Transverse colon (tissue), 4 donors: ENCODE measurements around the gene ETV6. TPM values are rescaled to one million over a fixed set of nuclear protein-coding genes. Genes with fewer than 3 reads are reported as not detected.
A peak's percentile ranks its signal among the peaks of the same experiment; 100 is the strongest.

Source experiments
- DNase-seq: peaks from one replicate; pipeline ENCODE4 v3.0.0-alpha.2; 2019
- H3K27ac ChIP-seq, 4 donors: fragments of 200-600 bp; sonication (generic); 2 replicates each; pipeline ENCODE4 v1.5.1; 2016 to 2018; ENCODE audit warnings: inconsistent platforms in 4 of 4
- H3K27me3 ChIP-seq: fragments of 200-600 bp; sonication (generic); 2 replicates; pipeline ENCODE4 v1.5.1; 2017; ENCODE audit warnings: inconsistent platforms
- H3K36me3 ChIP-seq, 4 donors: fragments of 200-600 bp; sonication (generic); 2 replicates each; pipeline ENCODE4 v1.5.1; 2017 to 2019; ENCODE audit warnings: inconsistent platforms in 4 of 4
- H3K4me1 ChIP-seq, 4 donors: fragments of 200-600 bp; sonication (generic); 2 replicates each; pipeline ENCODE4 v1.5.1; 2017 to 2020; ENCODE audit warnings: inconsistent platforms in 4 of 4
- H3K4me3 ChIP-seq, 4 donors: fragments of 200-600 bp; sonication (generic); 1 replicate in 1 of 4; 2 replicates in 3 of 4; pipeline versions ENCODE4 v1.5.1 to v1.6.1; 2017 to 2019; ENCODE audit warnings: inconsistent platforms in 4 of 4
- H3K9me3 ChIP-seq, 2 donors: fragments of 200-600 bp; sonication (generic); 2 replicates each; pipeline ENCODE4 v1.5.1; 2017 to 2019; ENCODE audit warnings: inconsistent platforms in 2 of 2
- CTCF ChIP-seq, 5 experiments: fragments of 200-600 bp in 3 of 5; fragments of 450-650 bp in 2 of 5; sonication (generic) in 3 of 5; IDR thresholded peaks; 1 replicate in 2 of 5; 2 replicates in 3 of 5; pipeline ENCODE4 v1.5.1; 2016 to 2017; ENCODE audit warnings: antibody characterized with exemption in 5 of 5, inconsistent platforms in 3 of 5, mild to moderate bottlenecking in 2 of 5, moderate library complexity in 1 of 5
- EP300 ChIP-seq: sonication (generic); formaldehyde crosslinking; IDR thresholded peaks from one replicate; pipeline ENCODE4 v1.6.1; 2017; ENCODE audit warnings: antibody characterized with exemption, low read depth
- POLR2A ChIP-seq: fragments of 450-650 bp; IDR thresholded peaks from one replicate; pipeline ENCODE4 v1.6.1; 2016; ENCODE audit warnings: antibody characterized with exemption, mild to moderate bottlenecking, moderate library complexity
- POLR2AphosphoS5 ChIP-seq, 3 donors: sonication (generic); formaldehyde crosslinking; IDR thresholded peaks; one replicate each; pipeline ENCODE4 v1.6.1; 2016; ENCODE audit warnings: antibody characterized with exemption in 3 of 3
- WGBS, 2 donors: methylation state at CpG; one replicate each; pipeline ENCODE4 v1.1.5; 2018; ENCODE audit warnings: low coverage in 1 of 2; 5-methylcytosine and 5-hydroxymethylcytosine counted together
- in situ Hi-C, 4 donors: fragments of 200-750 bp; cut with MboI; loops; one replicate each; pipeline versions ENCODE4 v1.15.0 to v1.15.1; 2017; ENCODE audit warnings: low sequenced_read_pairs in 3 of 4, low pct_ligation_motif_present in 1 of 4, low pct_unique_long_range_greater_than_20kb in 1 of 4
- intact Hi-C: fragments of 100-400 bp; cut with DNase I; formaldehyde crosslinking; loops from one replicate; pipeline ENCODE4 v1.15.1; 2023; ENCODE audit warnings: low total_unique reads
- total RNA-seq, 4 donors: library from RNA; depleted of rRNA; stranded (reverse); fragments of >200 nt; gene quantifications; one replicate each; pipeline ENCODE4 v1.1.0, GENCODE V29; 2016

ETV6 gene
- total RNA-seq, 4 donors from 2014 or later: 19.9 to 47.9 (median 41.0) TPM

- Histone ChIP-seq H3K4me3 (no peak overlapping the region), H3K27ac (peak overlapping the region; percentile 80 to 83 (median 80)), H3K36me3 (no peaks in the 10 kb centered on the region), H3K9me3 (no peaks in the 10 kb centered on the region), H3K4me1 (peaks cover 44 to 88% (median 70%) of the 10 kb centered on the region in 4 donors), H3K27me3 (no peaks in the 10 kb centered on the region)
- TF ChIP-seq EP300 (no peak), POLR2A (no peak), POLR2AphosphoS5 (IDR thresholded peaks at IDR 0.05) (no peak), CTCF (IDR thresholded peaks at IDR 0.05) (no peak)
- 81 to 100% methylated on average over 1 to 4 of the region's 4 CpGs for WGBS, 2 donors
- intact Hi-C loops: no loop called here
- in situ Hi-C loops: no loop called here
- DNase-seq: no peak
Measured at GRCh38 chr12:11767029-11767724, 117.7 kb downstream of the ETV6 start.

GRCh38 chr12:11767798-11768197 lies 118.3 kb downstream of the ETV6 start:
- no peaks in the 10 kb centered on the region for H3K36me3 ChIP-seq
- H3K4me3 ChIP-seq: no peak overlapping the region
- TF ChIP-seq POLR2A (no peak), POLR2AphosphoS5 (IDR thresholded peaks at IDR 0.05) (no peak), CTCF (IDR thresholded peaks at IDR 0.05) (no peak), EP300 (no peak)
- DNase-seq: no peak
- H3K9me3 ChIP-seq: no peaks in the 10 kb centered on the region
- H3K4me1 ChIP-seq: peaks cover 41 to 84% (median 64%) of the 10 kb centered on the region in 4 donors
- in situ Hi-C loops: no loop called here
- intact Hi-C loops: no loop called here
- 65 to 83% methylated on average over 3 of the region's 3 CpGs for WGBS, 2 donors
- H3K27me3 ChIP-seq: no peaks in the 10 kb centered on the region
- H3K27ac ChIP-seq: peak overlapping the region; percentile 80 to 83 (median 80)

- DNase-seq: no peak
- Histone ChIP-seq H3K4me3 (no peak overlapping the region), H3K36me3 (no peaks in the 10 kb centered on the region), H3K9me3 (no peaks in the 10 kb centered on the region), H3K27me3 (no peaks in the 10 kb centered on the region), H3K27ac (peak overlapping the region; percentile 45 to 83 (median 76)), H3K4me1 (peaks cover 41 to 79% (median 58%) of the 10 kb centered on the region in 4 donors)
- in situ Hi-C loops: no loop called here
- 49 to 100% methylated on average over 1 to 5 of the region's 5 CpGs for whole genome bisulfite sequencing, 2 donors
- no peak for TF ChIP-seq CTCF (IDR thresholded peaks at IDR 0.05)
- intact Hi-C loops: no loop called here
Measured at GRCh38 chr12:11768233-11768965, 118.9 kb downstream of the ETV6 start.

- WGBS, 2 donors: 63 to 73% methylated on average over 6 to 12 of the region's 12 CpGs
- Histone ChIP-seq H3K27me3 (no peaks in the 10 kb centered on the region), H3K4me1 (peaks cover 34 to 79% (median 61%) of the 10 kb centered on the region in 4 donors), H3K9me3 (no peaks in the 10 kb centered on the region), H3K36me3 (no peaks in the 10 kb centered on the region), H3K27ac (peak overlapping the region; percentile 45 to 83 (median 76)), H3K4me3 (no peak overlapping the region)
- intact Hi-C loops: no loop called here
- peak in 1 of 3 donors; percentile 23 for TF ChIP-seq POLR2AphosphoS5 (IDR thresholded peaks at IDR 0.05)
- TF ChIP-seq EP300: no peak
- in situ Hi-C loops: no loop called here
- peak; percentile 49 for DNase-seq
Measured at GRCh38 chr12:11769723-11770514, 120.4 kb downstream of the ETV6 start.
